Hindlimb muscle (tissue), 1 donor: Measurements from ENCODE around the gene CYP26B1. TPM values are rescaled to one million over a fixed set of nuclear protein-coding genes. Genes with fewer than 3 reads are reported as not detected.

ENCODE experiments used
- DNase-seq: peaks from one replicate; pipeline ENCODE4 v3.0.0-alpha.2; 2013
- polyA plus RNA-seq: library from polyadenylated mRNA; unstranded; fragments of 120-200 nt; gene quantifications from one replicate; pipeline ENCODE4 v1.2.1, GENCODE V29; 2013; ENCODE audit not compliant: insufficient read length

The CYP26B1 gene
- polyA plus RNA-seq, 1 donor = 13.1 TPM

- no peak for DNase-seq
Measured at GRCh38 chr2:72154386-72154975, 6.8 kb upstream of the CYP26B1 start.

GRCh38 chr2:72153924-72154323, 6.3 kb upstream of the CYP26B1 start:
- DNase-seq = no peak

- DNase-seq = no peak
Measured at GRCh38 chr2:72153026-72153791, 5.5 kb upstream of the CYP26B1 start.

DNA sequence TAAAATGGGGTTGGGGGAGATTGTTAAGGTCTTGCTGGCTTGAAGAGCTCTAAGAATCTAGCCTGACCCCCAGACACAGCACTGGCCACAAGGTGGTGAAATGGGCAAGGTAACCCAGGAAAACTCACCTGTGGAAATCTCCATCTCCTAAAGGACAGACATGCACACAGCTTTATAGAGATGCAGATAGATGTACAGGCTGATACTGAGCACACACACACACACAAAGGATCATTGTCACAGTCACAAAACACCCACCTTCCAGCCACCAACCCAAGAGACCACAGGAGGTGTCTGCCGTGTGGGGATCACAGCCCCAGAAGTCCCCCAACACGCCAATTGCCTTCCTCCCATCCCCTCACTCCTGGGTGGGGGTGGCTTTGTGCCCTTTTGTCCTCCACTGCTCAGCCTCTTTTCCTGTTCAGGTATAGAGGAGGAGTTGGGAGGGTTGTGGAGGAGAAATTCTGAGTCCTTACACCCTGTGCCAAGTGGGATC, 3.2 kb upstream of the CYP26B1 start:
- no peak for DNase-seq

DNA sequence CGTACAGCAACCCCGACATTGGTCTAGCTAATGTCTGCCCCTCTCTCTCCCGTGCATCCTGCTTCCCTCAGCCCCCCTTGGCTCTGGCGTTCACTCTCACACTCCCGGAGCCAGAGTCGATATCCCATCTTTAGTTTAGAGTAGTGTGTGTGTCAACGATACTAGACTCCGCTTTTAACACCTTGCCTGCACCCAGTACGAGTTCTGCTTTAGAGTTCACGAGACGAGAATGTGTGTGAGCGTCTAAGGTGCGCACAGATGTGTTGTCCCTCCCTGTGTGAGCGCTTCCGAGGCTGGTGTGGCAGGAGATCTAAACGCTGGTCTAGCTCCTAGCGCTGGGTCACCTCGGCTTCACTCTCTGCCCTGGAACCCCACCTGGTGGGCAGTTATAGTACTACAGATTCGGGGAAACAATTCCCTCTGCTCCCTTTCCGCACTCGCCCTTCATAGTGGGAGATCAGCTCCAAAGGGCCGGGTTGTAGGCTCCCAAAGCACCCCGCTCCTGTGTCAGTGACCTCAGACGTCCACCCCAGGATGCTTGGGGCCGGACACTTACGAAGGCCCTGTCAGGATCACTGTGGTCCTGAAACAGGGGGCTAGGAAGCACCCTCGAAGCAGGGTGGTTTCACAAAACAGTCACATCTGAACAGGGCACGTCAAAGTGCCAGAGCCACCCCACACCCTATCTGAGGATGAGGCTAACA, 2.6 kb upstream of the CYP26B1 start:
- peak; percentile 87 for DNase-seq

- DNase-seq = peak; percentile 47
Measured at GRCh38 chr2:72149556-72150156, 2.0 kb upstream of the CYP26B1 start.

- peak; percentile 85 for DNase-seq
Measured at GRCh38 chr2:72148837-72149555, 1.3 kb upstream of the CYP26B1 start.

- DNase-seq = no peak
Measured at GRCh38 chr2:72148003-72148836, 558 bp upstream of the CYP26B1 start.

DNA sequence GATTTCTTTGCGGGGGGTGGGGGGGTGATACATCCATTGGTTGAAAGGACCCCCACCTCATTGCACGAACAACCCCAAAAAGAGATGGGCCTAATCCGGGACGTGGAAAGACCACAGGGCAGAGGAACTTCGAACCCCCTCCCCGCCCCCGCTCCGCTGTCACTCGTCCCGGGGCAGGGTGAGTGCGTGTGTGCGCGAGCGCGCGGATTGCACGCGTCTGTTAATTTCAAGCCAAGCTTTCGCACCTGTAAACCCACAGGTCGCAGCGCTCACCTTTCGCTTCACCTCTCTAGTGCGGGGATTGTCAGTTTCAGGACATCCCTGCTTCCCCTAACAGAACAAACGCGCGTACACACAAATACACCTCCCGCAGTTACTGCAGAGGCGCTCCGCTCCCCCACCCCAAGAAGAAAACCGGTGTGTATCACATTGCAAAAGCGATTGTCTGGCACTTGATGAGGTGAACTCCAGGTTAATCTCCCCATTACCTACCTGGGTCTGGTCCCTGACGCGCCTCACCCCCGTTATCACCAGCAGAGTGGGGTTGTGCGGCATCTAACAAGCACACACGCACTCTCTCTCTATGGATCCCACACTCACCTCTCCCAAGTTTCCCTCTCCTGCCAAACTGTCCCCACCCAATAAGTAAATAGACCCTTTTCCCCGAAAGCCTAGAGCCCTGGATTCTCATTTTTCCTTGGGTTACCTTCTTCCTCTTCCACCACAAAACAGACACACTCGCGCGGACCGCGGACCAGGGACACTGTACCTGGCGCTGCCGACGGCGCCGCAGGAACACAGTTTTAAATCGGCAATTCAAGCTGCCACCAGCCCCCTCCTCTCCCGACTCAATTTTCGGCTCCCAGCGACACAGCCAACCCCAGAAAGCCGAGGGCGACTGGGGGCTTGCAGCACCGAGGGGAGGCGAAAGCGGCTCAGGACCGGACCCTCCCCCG, 1.0 kb downstream of the CYP26B1 start:
- DNase-seq = no peak

- DNase-seq = no peak
Measured at GRCh38 chr2:72145658-72146329, 1.9 kb downstream of the CYP26B1 start.

- DNase-seq = peak; percentile 91
Measured at GRCh38 chr2:72145289-72145657, 2.4 kb downstream of the CYP26B1 start.

DNA sequence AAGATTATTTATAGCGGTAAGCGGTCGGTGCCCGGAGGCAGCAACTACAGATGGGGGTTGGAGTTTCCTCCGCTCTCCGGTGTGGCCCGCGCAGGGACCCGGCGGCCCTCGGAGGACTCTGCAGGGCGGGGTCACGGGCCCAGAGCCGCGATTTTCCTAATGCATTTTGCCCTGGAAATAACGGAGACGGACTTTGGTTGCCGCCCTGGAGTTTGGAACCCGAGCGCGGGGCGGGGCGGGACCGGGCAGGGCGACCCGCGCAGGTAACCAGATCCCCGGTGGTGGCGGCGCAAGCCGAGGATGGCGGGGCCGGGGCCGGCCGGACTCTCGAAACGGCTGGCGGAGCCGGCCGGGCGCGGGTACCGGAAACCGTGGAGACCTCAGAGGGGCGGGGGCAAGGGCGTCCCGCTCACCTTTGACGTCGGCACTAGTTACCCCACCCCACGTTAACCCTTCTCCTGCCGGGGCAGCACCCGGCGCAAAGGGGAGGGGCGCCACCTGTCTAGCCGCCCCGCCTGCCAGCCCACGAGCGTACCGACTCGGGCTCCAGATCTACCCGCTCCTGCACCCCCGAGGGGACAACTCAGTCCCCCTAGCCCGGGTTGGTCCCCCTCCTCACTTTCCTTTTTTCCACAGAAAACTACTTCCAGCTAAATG, 2.9 kb downstream of the CYP26B1 start:
- peak; percentile 81 for DNase-seq

DNA sequence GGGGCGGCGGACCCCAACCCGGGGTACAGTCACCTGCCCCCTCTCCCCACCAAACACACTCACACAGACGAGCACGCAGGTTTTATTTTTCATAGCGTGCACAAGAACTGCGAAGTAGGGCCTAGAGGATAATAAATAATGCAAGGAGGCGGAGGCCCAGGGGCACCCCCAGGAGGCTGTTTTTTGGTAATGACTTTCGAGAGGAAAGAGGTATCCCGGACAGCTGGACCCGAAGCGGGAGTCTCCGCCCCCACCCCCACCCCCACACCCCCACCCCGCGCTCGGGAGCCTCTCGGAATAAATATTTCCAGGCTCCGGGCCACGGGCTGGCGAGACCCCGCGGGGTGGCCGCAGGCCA, 3.4 kb downstream of the CYP26B1 start:
- DNase-seq = no peak

DNA sequence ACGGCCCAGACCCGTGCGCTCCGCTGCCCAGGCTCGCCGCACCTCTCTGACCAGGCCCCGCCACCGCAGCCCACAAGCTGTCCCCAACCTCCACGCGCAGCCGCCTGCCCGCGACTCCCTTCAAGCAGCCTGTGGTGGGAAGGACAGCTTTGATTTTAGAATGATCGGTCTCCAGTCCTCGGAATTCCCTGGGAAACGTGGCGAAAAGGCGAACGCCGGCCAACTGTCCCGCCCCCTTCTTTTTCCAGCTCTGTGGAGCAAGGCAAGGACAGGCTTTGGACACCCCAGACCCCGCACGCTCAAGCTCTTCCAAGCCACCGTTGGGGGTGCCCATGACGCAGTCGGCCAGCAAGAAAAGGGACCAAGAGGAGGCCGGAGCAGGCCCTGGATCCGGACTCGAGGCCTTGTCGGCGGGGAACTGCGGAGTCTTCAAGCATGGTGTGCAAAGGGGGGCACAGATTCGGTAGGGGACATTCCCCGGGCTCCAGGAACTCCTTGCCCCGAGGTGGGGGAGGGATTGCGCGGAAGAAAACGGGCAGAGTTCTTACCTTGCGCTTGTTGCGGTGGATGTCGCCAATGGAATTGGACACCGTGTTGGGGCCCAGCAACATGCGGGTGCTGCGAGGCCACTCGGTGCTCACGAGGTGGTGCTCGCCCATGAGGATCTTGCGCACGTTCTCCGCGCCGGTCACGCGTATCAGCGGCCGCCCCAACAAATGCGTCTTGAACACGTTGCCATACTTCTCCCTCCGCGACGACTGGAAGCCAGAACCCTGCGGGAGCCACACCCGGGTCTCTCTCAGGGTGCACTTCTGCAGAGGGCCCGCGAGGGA, 4.0 kb downstream of the CYP26B1 start:
- peak; percentile 76 for DNase-seq

DNA sequence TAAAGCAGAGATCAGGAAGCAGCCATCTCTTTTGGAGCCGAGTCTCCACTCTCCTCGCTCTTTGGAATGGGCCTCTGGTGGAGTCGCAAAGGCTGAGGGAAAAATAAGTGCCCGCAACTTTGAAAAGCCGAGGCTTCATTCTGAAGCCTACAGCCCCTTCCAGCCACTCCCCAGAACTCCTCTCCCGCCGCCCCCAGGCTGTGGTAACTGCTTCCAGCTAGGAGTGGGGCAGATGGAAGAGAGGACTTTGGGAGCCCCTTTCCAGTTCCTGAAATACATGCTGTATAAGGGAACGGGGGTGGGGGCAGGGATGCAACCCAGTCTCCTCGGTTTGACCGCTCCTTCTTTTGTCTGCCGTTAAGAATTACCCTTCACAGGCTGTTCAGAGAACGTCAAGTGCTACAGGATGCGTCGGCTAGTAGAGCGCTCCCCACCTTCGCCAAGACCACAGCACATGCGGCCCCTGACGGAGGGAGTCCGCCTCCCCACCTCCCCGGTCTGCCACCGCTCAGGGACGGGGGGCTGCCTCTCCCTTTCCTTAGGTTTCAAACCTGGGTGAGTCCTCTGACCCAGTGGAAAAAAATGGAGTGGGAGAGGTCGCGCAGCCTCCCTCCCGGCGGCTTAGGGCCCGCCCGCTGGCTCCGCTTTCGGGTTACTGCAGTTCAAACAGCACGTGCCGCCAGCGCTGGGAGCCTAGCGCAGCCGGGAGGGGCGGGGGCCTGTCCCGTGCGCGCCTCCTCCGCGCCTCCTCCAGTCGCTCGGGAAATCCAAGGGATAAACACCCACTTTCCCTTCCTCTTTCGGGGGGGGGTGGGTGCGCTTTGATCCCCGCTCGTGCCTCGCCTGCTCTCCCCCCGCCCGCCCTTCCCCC, 4.9 kb downstream of the CYP26B1 start:
- DNase-seq = peak; percentile 91

- no peak for DNase-seq
Measured at GRCh38 chr2:72141881-72142451, 5.7 kb downstream of the CYP26B1 start.
